Measurements from ENCODE around the gene ANTKMT.
A peak's percentile ranks its signal among the peaks of the same experiment; 100 is the strongest.

Gene ANTKMT

GRCh38 chr16:674968-675883 lies 45.7 kb upstream of the ANTKMT start, which contains the start of gene RHBDL1:
TSS of gene RHBDL1 (plus strand) at chr16:675671. CDS start at chr16:675791, 120 bp downstream.
- no peak for TF ChIP-seq CTCF (conservative IDR thresholded peaks at IDR 0.05; ENCODE audit: control insufficient read depth, insufficient read depth, low read depth, low read length)
- DNase-seq (ENCODE audit: low read depth) = peak; percentile 52
- peak within 1 kb of the TSS; percentile 33 for H3K4me3 ChIP-seq (ENCODE audit: control insufficient read depth, low read depth, low read length)

- H3K4me3 ChIP-seq (ENCODE audit: control insufficient read depth, low read depth, low read length) = peak overlapping the region; percentile 33
- DNase-seq (ENCODE audit: low read depth) = no peak
- TF ChIP-seq CTCF (conservative IDR thresholded peaks at IDR 0.05; ENCODE audit: control insufficient read depth, insufficient read depth, low read depth, low read length) = no peak
These were observed 44.9 kb upstream of the ANTKMT start for GRCh38 chr16:675884-676564.

- no peak for DNase-seq (ENCODE audit: low read depth)
- H3K4me3 ChIP-seq (ENCODE audit: control insufficient read depth, low read depth, low read length) = no peak overlapping the region
- TF ChIP-seq CTCF (conservative IDR thresholded peaks at IDR 0.05; ENCODE audit: control insufficient read depth, insufficient read depth, low read depth, low read length) = no peak
These were observed 44.4 kb upstream of the ANTKMT start for GRCh38 chr16:676565-676902.

GRCh38 chr16:676913-677312 lies 44.0 kb upstream of the ANTKMT start:
- no peak for TF ChIP-seq CTCF (conservative IDR thresholded peaks at IDR 0.05; ENCODE audit: control insufficient read depth, insufficient read depth, low read depth, low read length)
- no peak for DNase-seq (ENCODE audit: low read depth)
- H3K4me3 ChIP-seq (ENCODE audit: control insufficient read depth, low read depth, low read length) = no peak overlapping the region

- TF ChIP-seq CTCF (conservative IDR thresholded peaks at IDR 0.05; ENCODE audit: control insufficient read depth, insufficient read depth, low read depth, low read length) = no peak
- DNase-seq (ENCODE audit: low read depth) = no peak
- no peak overlapping the region for H3K4me3 ChIP-seq (ENCODE audit: control insufficient read depth, low read depth, low read length)
These were observed 43.4 kb upstream of the ANTKMT start for GRCh38 chr16:677316-678190.

- DNase-seq (ENCODE audit: low read depth) = no peak
- TF ChIP-seq CTCF (conservative IDR thresholded peaks at IDR 0.05; ENCODE audit: control insufficient read depth, insufficient read depth, low read depth, low read length) = no peak
- no peak overlapping the region for H3K4me3 ChIP-seq (ENCODE audit: control insufficient read depth, low read depth, low read length)
These were observed 42.6 kb upstream of the ANTKMT start for GRCh38 chr16:678209-678857.

All from fibroblast of mammary gland (primary cell).